OCI-LY7 (cell line): ENCODE results near the gene AOX1. TPM values are rescaled to one million over a fixed set of nuclear protein-coding genes. Genes with fewer than 3 reads are reported as not detected.

Source experiments
- BruUV-seq: library from RNA; stranded (reverse); fragments of 400-500 nt; replicated peaks from 2 replicates; lab custom pipeline; 2021; lab: Mats Ljungman, UMichigan
- CTCF ChIA-PET: fragments of 300-600 bp; sonication (Branson Sonifier 250); formaldehyde crosslinking; loops from one replicate; lab custom pipeline; 2022; ENCODE audit warnings: antibody characterized with exemption; ENCODE audit not compliant: unreplicated experiment; lab: Charles Lee
- POLR2A ChIA-PET: fragments of 300-600 bp; sonication (Branson Sonifier 250); formaldehyde crosslinking; loops from one replicate; lab custom pipeline; 2022; ENCODE audit warnings: antibody characterized with exemption; lab: Charles Lee
- DNase-seq: peaks from one replicate; pipeline ENCODE4 v3.0.0-alpha.2; 2015; ENCODE audit warnings: low spot score
- H2AFZ ChIP-seq: fragments of 200-600 bp; sonication (generic), shearing (Covaris generic); 2 replicates; pipeline ENCODE4 v1.6.1; 2014; ENCODE audit warnings: mild to moderate bottlenecking, antibody characterized with exemption, low read length, moderate library complexity
- H3K27ac ChIP-seq: fragments of 200-600 bp; sonication (generic); 2 replicates; pipeline ENCODE4 v1.5.1; 2014; ENCODE audit warnings: mixed run types, low read depth, mild to moderate bottlenecking, moderate library complexity, low read length, inconsistent platforms; ENCODE audit not compliant: poor library complexity, severe bottlenecking
- H3K36me3 ChIP-seq: fragments of 200-600 bp; sonication (generic); 2 replicates; pipeline ENCODE4 v1.6.1; 2014; ENCODE audit warnings: mild to moderate bottlenecking, antibody characterized with exemption, low read length, moderate library complexity, mixed read lengths; ENCODE audit not compliant: insufficient read depth
- H3K4me1 ChIP-seq: fragments of 200-600 bp; sonication (generic); 2 replicates; pipeline ENCODE4 v1.5.1; 2014; ENCODE audit warnings: mild to moderate bottlenecking, low read length; ENCODE audit not compliant: insufficient read depth, poor library complexity, severe bottlenecking
- H3K4me2 ChIP-seq: fragments of 200-600 bp; sonication (generic); 2 replicates; pipeline ENCODE4 v1.6.1; 2014; ENCODE audit warnings: mild to moderate bottlenecking, low read length
- H3K4me3 ChIP-seq: fragments of 200-600 bp; sonication (generic); 2 replicates; pipeline ENCODE4 v1.5.1; 2014; ENCODE audit warnings: mild to moderate bottlenecking, low read depth, low read length; ENCODE audit not compliant: poor library complexity, severe bottlenecking
- H3K79me2 ChIP-seq: fragments of 200-600 bp; sonication (generic); 2 replicates; pipeline ENCODE4 v1.6.1; 2016; ENCODE audit warnings: low read depth, mild to moderate bottlenecking, low read length, moderate library complexity, mixed read lengths; ENCODE audit not compliant: insufficient read depth
- H3K9me2 ChIP-seq: fragments of 200-600 bp; sonication (generic); 2 replicates; pipeline ENCODE4 v1.6.1; 2016; ENCODE audit warnings: mild to moderate bottlenecking, low read length, mixed read lengths; ENCODE audit not compliant: insufficient read depth
- H3K9me3 ChIP-seq: fragments of 200-600 bp; sonication (generic); 2 replicates; pipeline ENCODE4 v1.6.1; 2014; ENCODE audit warnings: mild to moderate bottlenecking, mixed run types, low read length, mixed read lengths
- H4K20me1 ChIP-seq: fragments of 200-600 bp; sonication (generic); 2 replicates; pipeline ENCODE4 v1.6.1; 2014; ENCODE audit warnings: mild to moderate bottlenecking, antibody characterized with exemption, low read length, moderate library complexity, mixed read lengths; ENCODE audit not compliant: insufficient read depth
- CTCF ChIP-seq: fragments of 200-600 bp; sonication (generic); conservative IDR thresholded peaks from 2 replicates; pipeline ENCODE4 v1.5.1; 2014; ENCODE audit warnings: mild to moderate bottlenecking, antibody characterized with exemption, low read length, moderate library complexity, mixed read lengths
- EZH2phosphoT487 ChIP-seq: fragments of 200-600 bp; sonication (generic); IDR thresholded peaks from 2 replicates; pipeline ENCODE4 v1.6.1; 2018; ENCODE audit warnings: low read depth, borderline replicate concordance, mild to moderate bottlenecking, mixed run types, antibody characterized with exemption, low read length, moderate library complexity, mixed read lengths
- intact Hi-C: fragments of 100-400 bp; cut with micrococcal nuclease; formaldehyde crosslinking; loops from one replicate; pipeline ENCODE4 v1.10.0; 2022; ENCODE audit not compliant: unreplicated experiment
- total RNA-seq, 2 experiments: library from RNA; depleted of rRNA in 1 of 2; stranded (reverse); fragments of >200 nt in 1 of 2; shearing (Covaris generic) in 1 of 2; gene quantifications; 2 replicates each; pipeline ENCODE4 v1.2.3, GENCODE V29; 2014 to 2022

The AOX1 gene
- total RNA-seq, 2 experiments from 2014 or later: 0.06 TPM; not detected in 1

- TF ChIP-seq EZH2phosphoT487: no peak
- TF ChIP-seq CTCF: no peak
- ChIA-PET POLR2A (interaction anchor here (0.7 kb wide), 2 partner anchors 22 to 123 kb away, joined by 3 read pairs; no protein-coding TSS in a partner anchor), CTCF (no interaction called here)
- H3K79me2 ChIP-seq: no peaks in the 10 kb centered on the region
- DNase-seq: no peak
- H3K4me1 ChIP-seq: no peaks in the 10 kb centered on the region
- H3K27ac ChIP-seq: no peak overlapping the region
- no peak overlapping the region for H3K4me2 ChIP-seq
- H2AFZ ChIP-seq: no peak overlapping the region
- no peaks in the 10 kb centered on the region for H3K36me3 ChIP-seq
- no peaks in the 10 kb centered on the region for H3K9me2 ChIP-seq
- no peaks in the 10 kb centered on the region for H4K20me1 ChIP-seq
- intact Hi-C loops: no loop called here
- no peak overlapping the region for H3K4me3 ChIP-seq
- BruUV-seq: no TSS peak
- no peaks in the 10 kb centered on the region for H3K9me3 ChIP-seq
Measured at GRCh38 chr2:200631287-200631686, 45.5 kb downstream of the AOX1 start.

DNA sequence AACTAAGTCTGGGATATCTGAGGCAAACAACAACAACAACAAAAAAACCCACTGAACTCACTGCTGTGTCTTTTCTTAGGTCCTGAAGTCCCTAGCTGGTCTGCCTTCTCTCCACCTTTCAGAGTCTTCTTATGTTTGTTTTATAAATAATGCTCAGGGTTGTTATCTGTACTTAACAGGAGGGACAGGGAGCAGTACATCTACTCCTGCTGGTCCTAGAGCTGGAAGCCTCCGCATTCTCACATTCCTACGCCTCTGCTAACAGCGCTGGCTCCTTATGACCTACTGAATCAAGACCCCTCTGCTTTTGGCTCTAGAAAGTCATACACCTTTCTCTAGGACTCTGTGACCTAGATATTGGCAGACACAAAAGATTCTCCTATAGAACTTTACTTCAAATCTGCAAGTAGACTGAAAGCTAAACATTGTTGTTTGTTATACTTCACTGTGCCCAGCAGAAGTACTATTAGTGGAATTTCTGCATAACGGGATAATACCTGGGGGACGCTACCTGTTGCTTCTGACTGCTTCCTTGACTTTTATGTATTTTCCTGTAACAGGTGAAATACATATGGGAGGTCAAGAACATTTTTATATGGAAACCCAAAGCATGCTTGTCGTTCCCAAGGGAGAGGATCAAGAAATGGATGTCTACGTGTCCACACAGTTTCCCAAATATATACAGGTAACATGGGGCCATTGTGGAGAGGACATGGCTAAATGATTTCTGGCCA lies 48.6 kb downstream of the AOX1 start:
- BruUV-seq: no TSS peak
- Histone ChIP-seq H3K27ac (no peak overlapping the region), H3K4me3 (no peak overlapping the region), H3K36me3 (no peaks in the 10 kb centered on the region), H3K4me2 (no peak overlapping the region), H2AFZ (no peak overlapping the region), H4K20me1 (no peaks in the 10 kb centered on the region), H3K9me3 (no peaks in the 10 kb centered on the region), H3K9me2 (no peaks in the 10 kb centered on the region), H3K79me2 (no peaks in the 10 kb centered on the region), H3K4me1 (no peaks in the 10 kb centered on the region)
- POLR2A ChIA-PET: interaction anchor here (0.7 kb wide), 2 partner anchors 40 to 802 kb away, joined by 3 to 6 read pairs; no protein-coding TSS in a partner anchor
- CTCF ChIA-PET: no interaction called here
- no peak for TF ChIP-seq EZH2phosphoT487
- intact Hi-C loops: no loop called here
- DNase-seq: no peak

DNA sequence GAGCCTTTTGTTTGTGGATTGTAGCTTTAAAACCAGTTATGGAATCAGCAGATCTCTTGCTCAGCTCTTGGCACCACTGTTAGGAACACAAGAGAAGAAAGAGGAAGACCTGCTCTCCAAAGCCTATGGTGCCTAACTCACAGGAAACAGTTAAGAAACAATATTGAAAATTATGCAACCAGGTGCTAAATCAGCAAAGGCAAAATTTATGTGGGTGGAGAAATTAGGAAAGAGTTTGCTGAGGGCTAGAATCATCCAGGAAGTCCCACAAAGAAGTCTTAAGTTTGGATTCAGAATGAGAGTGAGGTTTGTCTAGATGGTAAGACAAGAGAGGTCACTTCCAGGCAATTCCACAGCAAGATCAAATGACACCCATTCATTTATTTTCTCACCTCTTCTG lies 49.4 kb downstream of the AOX1 start:
- H3K9me2 ChIP-seq: no peaks in the 10 kb centered on the region
- H3K4me2 ChIP-seq: no peak overlapping the region
- CTCF ChIA-PET: no interaction called here
- DNase-seq: no peak
- H3K27ac ChIP-seq: no peak overlapping the region
- H3K79me2 ChIP-seq: no peaks in the 10 kb centered on the region
- H3K4me3 ChIP-seq: no peak overlapping the region
- TF ChIP-seq EZH2phosphoT487 (no peak), CTCF (no peak)
- H3K36me3 ChIP-seq: no peaks in the 10 kb centered on the region
- no TSS peak for BruUV-seq
- H3K4me1 ChIP-seq: no peaks in the 10 kb centered on the region
- no peaks in the 10 kb centered on the region for H4K20me1 ChIP-seq
- POLR2A ChIA-PET: interaction anchor here (0.7 kb wide), 1 partner anchor 803 kb away, joined by 3 read pairs; no protein-coding TSS in a partner anchor
- intact Hi-C loops: no loop called here
- H2AFZ ChIP-seq: no peak overlapping the region
- H3K9me3 ChIP-seq: no peaks in the 10 kb centered on the region
